Measurements from ENCODE around the gene HBB.

HBB gene

DNA sequence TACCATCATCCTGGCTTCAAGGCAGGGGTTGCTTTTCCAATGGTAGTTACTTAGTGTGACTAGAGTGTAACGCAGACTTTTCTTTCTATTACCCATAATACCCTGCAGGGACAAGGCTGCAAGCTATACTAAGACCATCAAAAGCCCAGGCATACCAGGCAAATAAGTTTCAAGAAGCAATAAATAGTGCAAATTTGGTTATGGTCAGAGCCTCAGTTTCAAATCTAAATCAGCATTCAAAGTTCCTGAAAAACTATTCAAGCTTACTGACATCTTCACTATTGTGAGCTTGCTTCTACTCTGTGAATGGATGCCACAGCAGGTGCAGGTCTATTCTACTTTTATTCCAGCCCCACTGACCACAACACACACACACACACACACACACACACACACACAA lies 2.5 kb upstream of the HBB start:
- Histone ChIP-seq H4K20me1 (ENCODE audit: insufficient read depth, low read length) (no peaks in the 10 kb centered on the region), H3K9ac (ENCODE audit: low read depth, low read length) (no peak overlapping the region), H2AFZ (ENCODE audit: low read depth, low read length) (no peak overlapping the region), H3K79me2 (ENCODE audit: insufficient read depth, low read length) (no peaks in the 10 kb centered on the region), H3K4me3 (ENCODE audit: low read depth in 1 of 2, low read length in 2 of 2) (no peak overlapping the region), H3K9me3 (ENCODE audit: insufficient read depth, low read length, severe bottlenecking) (no peaks in the 10 kb centered on the region), H3K4me2 (ENCODE audit: insufficient read depth, low read length) (no peak overlapping the region), H3K27me3 (ENCODE audit: insufficient read depth, low read length, poor library complexity) (peaks cover 11% of the 10 kb centered on the region), H3K36me3 (ENCODE audit: insufficient read depth, low read length) (no peaks in the 10 kb centered on the region), H3K27ac (ENCODE audit: low read length) (no peak overlapping the region), H3K4me1 (ENCODE audit: insufficient read depth, low read length) (no peaks in the 10 kb centered on the region)
- TF ChIP-seq, protein P1, sequence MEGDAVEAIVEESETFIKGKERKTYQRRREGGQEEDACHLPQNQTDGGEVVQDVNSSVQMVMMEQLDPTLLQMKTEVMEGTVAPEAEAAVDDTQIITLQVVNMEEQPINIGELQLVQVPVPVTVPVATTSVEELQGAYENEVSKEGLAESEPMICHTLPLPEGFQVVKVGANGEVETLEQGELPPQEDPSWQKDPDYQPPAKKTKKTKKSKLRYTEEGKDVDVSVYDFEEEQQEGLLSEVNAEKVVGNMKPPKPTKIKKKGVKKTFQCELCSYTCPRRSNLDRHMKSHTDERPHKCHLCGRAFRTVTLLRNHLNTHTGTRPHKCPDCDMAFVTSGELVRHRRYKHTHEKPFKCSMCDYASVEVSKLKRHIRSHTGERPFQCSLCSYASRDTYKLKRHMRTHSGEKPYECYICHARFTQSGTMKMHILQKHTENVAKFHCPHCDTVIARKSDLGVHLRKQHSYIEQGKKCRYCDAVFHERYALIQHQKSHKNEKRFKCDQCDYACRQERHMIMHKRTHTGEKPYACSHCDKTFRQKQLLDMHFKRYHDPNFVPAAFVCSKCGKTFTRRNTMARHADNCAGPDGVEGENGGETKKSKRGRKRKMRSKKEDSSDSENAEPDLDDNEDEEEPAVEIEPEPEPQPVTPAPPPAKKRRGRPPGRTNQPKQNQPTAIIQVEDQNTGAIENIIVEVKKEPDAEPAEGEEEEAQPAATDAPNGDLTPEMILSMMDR (IDR thresholded peaks at IDR 0.05; ENCODE audit: borderline replicate concordance, extremely low read depth, low read length, poor library complexity, severe bottlenecking): no peak
- no peak for TF ChIP-seq EZH2 (IDR thresholded peaks at IDR 0.05; ENCODE audit: borderline replicate concordance, low read depth, low read length, severe bottlenecking)
- ATAC-seq (ENCODE audit: insufficient read depth, low read depth) (no peak), DNase-seq (no peak)

GRCh38 chr11:5228124-5228523 lies 1.3 kb upstream of the HBB start:
- Histone ChIP-seq H2AFZ (ENCODE audit: low read depth, low read length) (no peak overlapping the region), H3K9ac (ENCODE audit: low read depth, low read length) (no peak overlapping the region), H3K27ac (ENCODE audit: low read length) (no peak overlapping the region), H3K79me2 (ENCODE audit: insufficient read depth, low read length) (no peaks in the 10 kb centered on the region), H3K4me2 (ENCODE audit: insufficient read depth, low read length) (no peak overlapping the region), H4K20me1 (ENCODE audit: insufficient read depth, low read length) (no peaks in the 10 kb centered on the region), H3K27me3 (ENCODE audit: insufficient read depth, low read length, poor library complexity) (peaks cover 7% of the 10 kb centered on the region), H3K36me3 (ENCODE audit: insufficient read depth, low read length) (no peaks in the 10 kb centered on the region), H3K4me3 (ENCODE audit: low read depth in 1 of 2, low read length in 2 of 2) (no peak overlapping the region), H3K4me1 (ENCODE audit: insufficient read depth, low read length) (no peaks in the 10 kb centered on the region), H3K9me3 (ENCODE audit: insufficient read depth, low read length, severe bottlenecking) (no peaks in the 10 kb centered on the region)
- TF ChIP-seq, protein P1 (IDR thresholded peaks at IDR 0.05; ENCODE audit: borderline replicate concordance, extremely low read depth, low read length, poor library complexity, severe bottlenecking): no peak
- ATAC-seq (ENCODE audit: insufficient read depth, low read depth) (no peak), DNase-seq (no peak)

DNA sequence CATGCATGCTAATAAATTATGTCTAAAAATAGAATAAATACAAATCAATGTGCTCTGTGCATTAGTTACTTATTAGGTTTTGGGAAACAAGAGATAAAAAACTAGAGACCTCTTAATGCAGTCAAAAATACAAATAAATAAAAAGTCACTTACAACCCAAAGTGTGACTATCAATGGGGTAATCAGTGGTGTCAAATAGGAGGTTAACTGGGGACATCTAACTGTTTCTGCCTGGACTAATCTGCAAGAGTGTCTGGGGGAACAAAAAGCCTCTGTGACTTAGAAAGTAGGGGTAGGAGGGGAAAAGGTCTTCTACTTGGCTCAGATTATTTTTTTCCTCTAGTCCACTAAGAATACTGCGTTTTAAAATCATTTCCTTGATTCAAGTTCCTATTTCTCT lies 810 bp upstream of the HBB start:
- H3K36me3 ChIP-seq (ENCODE audit: insufficient read depth, low read length): no peaks in the 10 kb centered on the region
- no peak for DNase-seq
- no peak overlapping the region for H3K27ac ChIP-seq (ENCODE audit: low read length)
- H3K9me3 ChIP-seq (ENCODE audit: insufficient read depth, low read length, severe bottlenecking): no peaks in the 10 kb centered on the region
- H4K20me1 ChIP-seq (ENCODE audit: insufficient read depth, low read length): no peaks in the 10 kb centered on the region
- no peak overlapping the region for H3K9ac ChIP-seq (ENCODE audit: low read depth, low read length)
- TF ChIP-seq, protein P1 (IDR thresholded peaks at IDR 0.05; ENCODE audit: borderline replicate concordance, extremely low read depth, low read length, poor library complexity, severe bottlenecking): no peak
- TF ChIP-seq EZH2 (IDR thresholded peaks at IDR 0.05; ENCODE audit: borderline replicate concordance, low read depth, low read length, severe bottlenecking): no peak
- no peak for ATAC-seq (ENCODE audit: insufficient read depth, low read depth)
- H3K4me2 ChIP-seq (ENCODE audit: insufficient read depth, low read length): no peak overlapping the region
- H3K79me2 ChIP-seq (ENCODE audit: insufficient read depth, low read length): no peaks in the 10 kb centered on the region
- no peak overlapping the region for H2AFZ ChIP-seq (ENCODE audit: low read depth, low read length)
- no peaks in the 10 kb centered on the region for H3K4me1 ChIP-seq (ENCODE audit: insufficient read depth, low read length)
- H3K4me3 ChIP-seq (ENCODE audit: low read depth in 1 of 2, low read length in 2 of 2): no peak overlapping the region
- peaks cover 6% of the 10 kb centered on the region for H3K27me3 ChIP-seq (ENCODE audit: insufficient read depth, low read length, poor library complexity)

DNA sequence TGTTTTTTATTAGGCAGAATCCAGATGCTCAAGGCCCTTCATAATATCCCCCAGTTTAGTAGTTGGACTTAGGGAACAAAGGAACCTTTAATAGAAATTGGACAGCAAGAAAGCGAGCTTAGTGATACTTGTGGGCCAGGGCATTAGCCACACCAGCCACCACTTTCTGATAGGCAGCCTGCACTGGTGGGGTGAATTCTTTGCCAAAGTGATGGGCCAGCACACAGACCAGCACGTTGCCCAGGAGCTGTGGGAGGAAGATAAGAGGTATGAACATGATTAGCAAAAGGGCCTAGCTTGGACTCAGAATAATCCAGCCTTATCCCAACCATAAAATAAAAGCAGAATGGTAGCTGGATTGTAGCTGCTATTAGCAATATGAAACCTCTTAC lies 1.4 kb downstream of the HBB start:
- Histone ChIP-seq H3K4me1 (ENCODE audit: insufficient read depth, low read length) (no peaks in the 10 kb centered on the region), H3K9me3 (ENCODE audit: insufficient read depth, low read length, severe bottlenecking) (no peaks in the 10 kb centered on the region), H3K4me2 (ENCODE audit: insufficient read depth, low read length) (no peak overlapping the region), H3K4me3 (ENCODE audit: low read depth in 1 of 2, low read length in 2 of 2) (no peak overlapping the region), H3K79me2 (ENCODE audit: insufficient read depth, low read length) (no peaks in the 10 kb centered on the region), H4K20me1 (ENCODE audit: insufficient read depth, low read length) (no peaks in the 10 kb centered on the region), H3K27ac (ENCODE audit: low read length) (no peak overlapping the region), H3K36me3 (ENCODE audit: insufficient read depth, low read length) (no peaks in the 10 kb centered on the region), H2AFZ (ENCODE audit: low read depth, low read length) (no peak overlapping the region), H3K9ac (ENCODE audit: low read depth, low read length) (no peak overlapping the region), H3K27me3 (ENCODE audit: insufficient read depth, low read length, poor library complexity) (peaks cover 3% of the 10 kb centered on the region)
- ATAC-seq (ENCODE audit: insufficient read depth, low read depth) (no peak), DNase-seq (no peak)
- no peak for TF ChIP-seq EZH2 (IDR thresholded peaks at IDR 0.05; ENCODE audit: borderline replicate concordance, low read depth, low read length, severe bottlenecking)
- TF ChIP-seq, protein P1 (IDR thresholded peaks at IDR 0.05; ENCODE audit: borderline replicate concordance, extremely low read depth, low read length, poor library complexity, severe bottlenecking): no peak

Measured in DND-41 (cell line).